Mesendoderm (in vitro differentiated cells): ENCODE measurements around the gene INTS2.
"Not testable (repeated sequence)": the region's sequence is repeated elsewhere in the genome, so short reads cannot be mapped to it uniquely, and the experiment has no call there.

Experiments used
- DNase-seq: peaks from one replicate; pipeline ENCODE4 v3.0.0; 2013
- H2AK5ac ChIP-seq: 2 replicates; pipeline ENCODE4 v1.6.1; 2013; ENCODE audit warnings: low read length, inconsistent platforms
- H2BK120ac ChIP-seq: 2 replicates; pipeline ENCODE4 v1.6.1; 2013; ENCODE audit warnings: low read depth, mild to moderate bottlenecking, low read length, moderate library complexity, mixed read lengths
- H2BK15ac ChIP-seq: replicated peaks from 2 replicates; pipeline ENCODE4 v1.6.1; 2013; ENCODE audit warnings: low read depth, mild to moderate bottlenecking, moderate library complexity
- H2BK5ac ChIP-seq: 2 replicates; pipeline ENCODE4 v1.6.1; 2013; ENCODE audit warnings: low read length, inconsistent platforms
- H3K18ac ChIP-seq: 2 replicates; pipeline ENCODE4 v1.6.1; 2013; ENCODE audit warnings: mild to moderate bottlenecking, low read length, mixed read lengths
- H3K23ac ChIP-seq: one replicate; pipeline ENCODE4 v1.6.1; 2013; ENCODE audit warnings: low read length
- H3K27ac ChIP-seq: 2 replicates; pipeline ENCODE4 v1.5.1; 2013; ENCODE audit warnings: low read depth, mild to moderate bottlenecking, inconsistent platforms, low read length, moderate library complexity
- H3K27me3 ChIP-seq: 2 replicates; pipeline ENCODE4 v1.6.1; 2013; ENCODE audit warnings: low read length, control low read depth, mild to moderate bottlenecking, inconsistent platforms; ENCODE audit not compliant: insufficient read depth, poor library complexity
- H3K36me3 ChIP-seq: 2 replicates; pipeline ENCODE4 v1.6.1; 2013; ENCODE audit warnings: low read length, inconsistent platforms; ENCODE audit not compliant: control insufficient read depth, insufficient read depth
- H3K4ac ChIP-seq: one replicate; pipeline ENCODE4 v1.6.1; 2013; ENCODE audit warnings: low read depth, mild to moderate bottlenecking, low read length, moderate library complexity
- H3K4me1 ChIP-seq: 2 replicates; pipeline ENCODE4 v1.6.1; 2013; ENCODE audit warnings: low read depth, low read length, inconsistent platforms; ENCODE audit not compliant: control insufficient read depth
- H3K4me2 ChIP-seq: 2 replicates; pipeline ENCODE4 v1.6.1; 2013; ENCODE audit warnings: low read length
- H3K4me3 ChIP-seq: 2 replicates; pipeline ENCODE4 v1.5.1; 2013; ENCODE audit warnings: mild to moderate bottlenecking, low read length
- H3K56ac ChIP-seq: one replicate; pipeline ENCODE4 v1.6.1; 2013; ENCODE audit warnings: low read length
- H3K79me1 ChIP-seq: 2 replicates; pipeline ENCODE4 v1.6.1; 2013; ENCODE audit warnings: low read length, inconsistent platforms
- H3K79me2 ChIP-seq: 2 replicates; pipeline ENCODE4 v1.6.1; 2013; ENCODE audit warnings: mild to moderate bottlenecking, low read length; ENCODE audit not compliant: control insufficient read depth, insufficient read depth
- H3K9ac ChIP-seq: 2 replicates; pipeline ENCODE4 v1.6.1; 2013; ENCODE audit warnings: low read length, inconsistent platforms
- H4K5ac ChIP-seq: one replicate; pipeline ENCODE4 v1.6.1; 2013; ENCODE audit warnings: low read length
- H4K8ac ChIP-seq: one replicate; pipeline ENCODE4 v1.6.1; 2013; ENCODE audit warnings: low read depth, mild to moderate bottlenecking, control low read depth, low read length, moderate library complexity
- WGBS: extraction: QIAGEN DNeasy Blood & Tissue Kit; methylation state at CpG from one replicate; pipeline ENCODE4 v1.1.7; 2013; ENCODE audit warnings: low lambda C conversion rate, missing lambda C conversion rate; ENCODE audit not compliant: insufficient coverage; ENCODE audit errors: extremely low coverage; 5-methylcytosine and 5-hydroxymethylcytosine counted together

The INTS2 gene

DNA sequence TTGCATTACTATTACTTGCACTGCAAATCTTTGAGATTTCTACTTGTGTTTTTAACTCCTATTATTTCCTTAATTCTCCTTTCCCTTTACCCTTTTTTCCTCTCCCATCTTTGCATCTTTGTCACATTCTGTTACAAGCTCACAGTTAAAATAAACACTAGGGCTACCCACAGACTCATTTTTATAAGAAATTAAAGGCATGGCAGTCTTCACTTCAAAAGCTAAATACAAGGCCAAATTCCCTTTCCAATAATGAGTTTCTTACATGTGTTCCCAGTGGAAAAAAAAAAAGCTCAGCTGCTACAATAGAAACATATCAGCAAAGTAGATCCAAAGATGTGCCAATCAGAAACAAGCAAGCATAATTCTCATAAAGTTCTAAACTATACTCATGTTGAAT, 60.7 kb downstream of the INTS2 start:
- Histone ChIP-seq H3K27ac (no peak overlapping the region), H2AK5ac (no peak overlapping the region), H3K4me2 (no peak overlapping the region), H3K79me2 (no peaks in the 10 kb centered on the region), H2BK120ac (no peak overlapping the region), H3K23ac (no peak overlapping the region), H3K18ac (no peak overlapping the region), H3K56ac (no peak overlapping the region), H3K9ac (no peak overlapping the region), H3K4me1 (peaks cover 2% of the 10 kb centered on the region), H3K4ac (no peak overlapping the region), H2BK5ac (no peak overlapping the region), H3K79me1 (no peaks in the 10 kb centered on the region), H3K36me3 (no peaks in the 10 kb centered on the region), H3K4me3 (no peak overlapping the region), H4K8ac (no peak overlapping the region), H2BK15ac (no peak overlapping the region), H3K27me3 (no peaks in the 10 kb centered on the region), H4K5ac (no peak overlapping the region)
- no peak for DNase-seq

DNA sequence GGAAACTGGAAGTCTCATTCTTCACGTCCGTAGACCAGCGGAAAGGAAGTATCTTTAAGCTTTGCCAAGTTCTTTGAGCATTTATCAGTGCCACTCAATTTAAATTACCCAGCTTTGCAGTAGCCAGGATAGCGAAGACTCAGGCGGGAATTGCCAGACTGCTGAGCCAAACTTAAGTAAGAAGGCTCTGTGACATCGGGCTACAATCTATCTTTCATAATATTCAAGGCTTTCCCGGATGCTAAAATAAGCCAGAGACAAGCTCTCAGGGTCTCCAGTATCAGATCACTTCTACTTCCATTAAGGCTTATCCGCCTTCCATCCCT, 64.0 kb downstream of the INTS2 start:
- Histone ChIP-seq H4K8ac (no peak overlapping the region), H3K9ac (peak overlapping the region; percentile 78), H3K4me2 (peak overlapping the region; percentile 71), H3K79me2 (no peaks in the 10 kb centered on the region), H4K5ac (no peak overlapping the region), H3K4me3 (peak overlapping the region; percentile 55), H3K27me3 (no peaks in the 10 kb centered on the region), H3K4me1 (peaks cover 2% of the 10 kb centered on the region), H2BK5ac (no peak overlapping the region), H3K79me1 (no peaks in the 10 kb centered on the region), H3K18ac (no peak overlapping the region), H3K27ac (no peak overlapping the region), H3K36me3 (no peaks in the 10 kb centered on the region), H2BK15ac (no peak overlapping the region), H2AK5ac (no peak overlapping the region), H2BK120ac (no peak overlapping the region), H3K23ac (no peak overlapping the region), H3K4ac (peak overlapping the region; percentile 85), H3K56ac (peak overlapping the region; percentile 69)
- no peak for DNase-seq
- no CpG with 5 or more reads among the region's 8 CpGs for WGBS

GRCh38 chr17:61862975-61863800, 64.6 kb downstream of the INTS2 start, which contains the start of gene BRIP1:
Gene BRIP1, minus strand, starts transcription at chr17:61863528. Its CDS starts 1,989 bp downstream, at chr17:61861539.
- H3K56ac ChIP-seq, result peak within 1 kb of the TSS; percentile 81
- DNase-seq, result peak; percentile 99
- H3K23ac ChIP-seq, result no peak within 1 kb of the TSS
- no peaks in the 10 kb centered on the region for H3K27me3 ChIP-seq
- no peak within 1 kb of the TSS for H2BK15ac ChIP-seq
- no peak within 1 kb of the TSS for H4K5ac ChIP-seq
- peak within 1 kb of the TSS; percentile 90 for H3K4me3 ChIP-seq
- peak within 1 kb of the TSS; percentile 92 for H3K4me2 ChIP-seq
- peak within 1 kb of the TSS; percentile 90 for H4K8ac ChIP-seq
- H3K79me1 ChIP-seq, result no peaks in the 10 kb centered on the region
- peaks cover 2% of the 10 kb centered on the region for H3K4me1 ChIP-seq
- no peaks in the 10 kb centered on the region for H3K36me3 ChIP-seq
- WGBS, result no CpG with 5 or more reads among the region's 43 CpGs
- H3K18ac ChIP-seq, result peak within 1 kb of the TSS; percentile 5
- peak within 1 kb of the TSS; percentile 63 for H3K27ac ChIP-seq
- H3K9ac ChIP-seq, result peak within 1 kb of the TSS; percentile 95
- H2BK5ac ChIP-seq, result peak within 1 kb of the TSS; percentile 42
- H2AK5ac ChIP-seq, result no peak within 1 kb of the TSS
- no peak within 1 kb of the TSS for H2BK120ac ChIP-seq
- no peaks in the 10 kb centered on the region for H3K79me2 ChIP-seq
- H3K4ac ChIP-seq, result peak within 1 kb of the TSS; percentile 85

GRCh38 chr17:61862105-61862574, 65.6 kb downstream of the INTS2 start:
- H3K23ac ChIP-seq, result no peak overlapping the region
- H3K36me3 ChIP-seq, result no peaks in the 10 kb centered on the region
- H3K4me3 ChIP-seq, result peak overlapping the region; percentile 20
- no peak overlapping the region for H2BK5ac ChIP-seq
- H3K4me2 ChIP-seq, result peak overlapping the region; percentile 92
- no peaks in the 10 kb centered on the region for H3K79me2 ChIP-seq
- H3K9ac ChIP-seq, result peak overlapping the region; percentile 95
- DNase-seq, result peak; percentile 39
- H2BK120ac ChIP-seq, result no peak overlapping the region
- H3K56ac ChIP-seq, result no peak overlapping the region
- no peaks in the 10 kb centered on the region for H3K27me3 ChIP-seq
- no peaks in the 10 kb centered on the region for H3K79me1 ChIP-seq
- no peak overlapping the region for H3K27ac ChIP-seq
- no peak overlapping the region for H2AK5ac ChIP-seq
- H4K5ac ChIP-seq, result no peak overlapping the region
- H3K4ac ChIP-seq, result no peak overlapping the region
- H2BK15ac ChIP-seq, result no peak overlapping the region
- no peak overlapping the region for H3K18ac ChIP-seq
- H4K8ac ChIP-seq, result no peak overlapping the region
- H3K4me1 ChIP-seq, result peaks cover 2% of the 10 kb centered on the region
- no CpG with 5 or more reads among the region's 1 CpG for WGBS

- WGBS, result no CpG with 5 or more reads among the region's 10 CpGs
- not testable (repeated sequence) for H3K9ac ChIP-seq
Measured at GRCh38 chr17:61860397-61860796, 67.4 kb downstream of the INTS2 start.

GRCh38 chr17:61856035-61856434, 71.7 kb downstream of the INTS2 start:
- Histone ChIP-seq H3K79me2 (no peaks in the 10 kb centered on the region), H3K79me1 (peaks cover 1% of the 10 kb centered on the region), H3K4me1 (no peaks in the 10 kb centered on the region), H4K8ac (no peak overlapping the region), H3K27ac (no peak overlapping the region), H3K36me3 (no peaks in the 10 kb centered on the region), H3K56ac (no peak overlapping the region), H3K27me3 (no peaks in the 10 kb centered on the region), H3K4me2 (no peak overlapping the region), H2BK15ac (no peak overlapping the region), H4K5ac (no peak overlapping the region), H2BK5ac (no peak overlapping the region), H2BK120ac (no peak overlapping the region), H3K18ac (no peak overlapping the region), H3K4ac (no peak overlapping the region), H3K9ac (no peak overlapping the region), H3K23ac (no peak overlapping the region), H2AK5ac (no peak overlapping the region), H3K4me3 (no peak overlapping the region)
- DNase-seq, result no peak
- WGBS, result no CpG with 5 or more reads among the region's 1 CpG

More at GRCh38 chr17:61860397-61860796, 67.4 kb downstream of the INTS2 start:
- not testable (repeated sequence) for H3K56ac ChIP-seq, H3K27ac ChIP-seq, H3K23ac ChIP-seq, H2BK15ac ChIP-seq, H3K4ac ChIP-seq, H2AK5ac ChIP-seq, H4K8ac ChIP-seq, DNase-seq, H4K5ac ChIP-seq, H3K4me3 ChIP-seq, H3K79me1 ChIP-seq, H2BK120ac ChIP-seq, H2BK5ac ChIP-seq, H3K27me3 ChIP-seq, H3K18ac ChIP-seq, H3K4me1 ChIP-seq, H3K36me3 ChIP-seq, H3K79me2 ChIP-seq, H3K4me2 ChIP-seq
